HG03025 (cell line): ENCODE data around the gene DCUN1D4.

Experiments
- ATAC-seq: cut with Tn5 transposase; IDR thresholded peaks from one replicate; pipeline ENCODE4 v1.9.1; 2021; ENCODE audit warnings: mild to moderate bottlenecking, moderate library complexity; ENCODE audit not compliant: unreplicated experiment, low FRiP score

DCUN1D4 gene

GRCh38 chr4:51958199-51958968 lies 115.4 kb downstream of the DCUN1D4 start:
- no peak for ATAC-seq

DNA sequence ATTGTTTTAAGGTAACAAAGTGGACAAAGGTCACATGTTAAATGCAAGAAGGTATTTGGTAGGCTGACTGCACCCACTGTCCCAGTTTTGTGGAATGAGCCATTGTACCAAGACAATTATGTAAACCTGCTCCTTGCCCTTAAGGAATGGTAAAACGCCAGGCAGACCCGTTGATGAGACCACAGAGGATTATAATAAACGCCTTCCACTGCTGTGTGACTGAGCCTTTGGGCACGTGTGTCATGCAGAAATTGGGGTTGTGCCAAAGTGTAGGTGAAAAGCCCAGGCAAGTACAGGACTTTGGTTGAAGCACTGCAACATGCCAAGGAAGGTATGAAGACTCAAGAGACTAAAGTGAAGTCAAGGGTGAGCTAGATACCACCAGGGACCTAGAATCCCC lies 117.5 kb downstream of the DCUN1D4 start:
- ATAC-seq, result no peak

- ATAC-seq, result no peak
These were observed 121.0 kb downstream of the DCUN1D4 start for GRCh38 chr4:51963841-51964517.

DNA sequence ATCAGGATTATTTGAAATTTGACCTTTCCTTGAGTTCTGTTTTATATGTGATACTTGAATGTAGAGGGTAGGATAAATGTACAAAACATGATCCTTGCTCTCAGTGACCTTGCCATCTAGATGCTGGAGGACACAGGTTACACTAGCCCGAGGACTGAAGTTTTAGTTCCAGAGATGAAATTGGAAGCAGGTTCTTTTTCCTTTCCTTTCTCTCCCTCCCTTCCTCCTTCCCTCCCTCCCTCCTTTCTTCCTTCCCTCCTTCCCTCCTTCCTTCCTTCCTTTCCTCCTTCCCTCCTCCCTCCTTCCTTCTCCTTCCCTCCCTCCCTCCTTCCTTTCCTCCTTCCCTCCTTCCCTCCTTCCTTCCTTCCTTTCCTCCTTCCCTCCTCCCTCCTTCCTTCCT lies 122.9 kb downstream of the DCUN1D4 start:
- ATAC-seq, result no peak
